B cell (primary cell): ENCODE results near the gene CALML5.

Source experiments
- EZH2 ChIP-seq: IDR thresholded peaks from 2 replicates; pipeline ENCODE4 v1.6.1; 2012; ENCODE audit warnings: borderline replicate concordance, low read depth, mild to moderate bottlenecking, moderate library complexity, low read length; ENCODE audit not compliant: insufficient read depth, poor library complexity, severe bottlenecking
- TF ChIP-seq, protein P1 (sequence below): fragments of 200-600 bp; IDR thresholded peaks from one replicate; pipeline ENCODE4 v1.8.0; 2022; ENCODE audit warnings: antibody characterized with exemption, mild to moderate bottlenecking

DNA sequence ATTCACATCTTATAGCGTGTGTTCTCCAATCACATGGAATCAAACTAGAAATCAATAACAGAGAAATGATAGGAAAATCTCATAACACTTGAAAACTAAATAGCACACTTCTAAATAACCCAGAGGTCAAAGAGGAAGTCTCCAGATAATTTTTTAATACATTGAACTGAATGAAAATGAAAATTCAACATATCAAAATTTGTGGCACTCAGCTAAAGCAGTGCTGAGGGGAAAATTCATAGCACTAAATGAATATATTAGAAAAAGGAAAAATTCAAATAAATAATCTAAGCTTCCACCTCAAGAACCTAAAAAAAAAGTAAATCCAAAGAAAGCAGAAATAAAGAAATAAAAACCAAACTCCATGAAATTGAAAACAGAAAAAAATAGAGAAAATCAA is 42.7 kb upstream of the CALML5 start:
- TF ChIP-seq, protein P1, sequence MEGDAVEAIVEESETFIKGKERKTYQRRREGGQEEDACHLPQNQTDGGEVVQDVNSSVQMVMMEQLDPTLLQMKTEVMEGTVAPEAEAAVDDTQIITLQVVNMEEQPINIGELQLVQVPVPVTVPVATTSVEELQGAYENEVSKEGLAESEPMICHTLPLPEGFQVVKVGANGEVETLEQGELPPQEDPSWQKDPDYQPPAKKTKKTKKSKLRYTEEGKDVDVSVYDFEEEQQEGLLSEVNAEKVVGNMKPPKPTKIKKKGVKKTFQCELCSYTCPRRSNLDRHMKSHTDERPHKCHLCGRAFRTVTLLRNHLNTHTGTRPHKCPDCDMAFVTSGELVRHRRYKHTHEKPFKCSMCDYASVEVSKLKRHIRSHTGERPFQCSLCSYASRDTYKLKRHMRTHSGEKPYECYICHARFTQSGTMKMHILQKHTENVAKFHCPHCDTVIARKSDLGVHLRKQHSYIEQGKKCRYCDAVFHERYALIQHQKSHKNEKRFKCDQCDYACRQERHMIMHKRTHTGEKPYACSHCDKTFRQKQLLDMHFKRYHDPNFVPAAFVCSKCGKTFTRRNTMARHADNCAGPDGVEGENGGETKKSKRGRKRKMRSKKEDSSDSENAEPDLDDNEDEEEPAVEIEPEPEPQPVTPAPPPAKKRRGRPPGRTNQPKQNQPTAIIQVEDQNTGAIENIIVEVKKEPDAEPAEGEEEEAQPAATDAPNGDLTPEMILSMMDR: no peak
- TF ChIP-seq EZH2: no peak
